Measurements from ENCODE around the gene ZNF568.

ZNF568 gene

DNA sequence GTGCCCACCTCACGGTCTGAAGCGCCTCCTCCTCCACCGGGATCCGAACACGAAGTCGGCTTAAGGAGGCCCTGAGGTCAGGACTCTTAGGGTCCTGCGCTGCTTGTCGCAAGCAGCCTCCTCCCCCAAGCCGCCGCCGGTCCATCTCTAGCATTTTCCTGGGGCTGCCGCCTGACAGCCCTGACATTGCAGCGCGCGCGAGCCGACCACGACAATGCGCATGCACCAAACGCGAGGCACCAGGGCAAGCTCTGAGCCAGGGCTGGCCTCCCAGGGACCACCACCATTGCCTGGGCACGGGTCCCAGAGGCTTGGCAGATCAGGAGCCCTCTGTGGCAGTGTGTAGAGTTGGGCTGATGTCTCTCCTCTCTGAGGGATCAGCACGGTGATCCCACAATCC, 98.3 kb downstream of the ZNF568 start:
- DNase-seq (ENCODE audit: low read depth in 2 of 2), result no peak
- no peak for TF ChIP-seq CTCF (IDR thresholded peaks at IDR 0.05; ENCODE audit: low read depth, low read length)

DNA sequence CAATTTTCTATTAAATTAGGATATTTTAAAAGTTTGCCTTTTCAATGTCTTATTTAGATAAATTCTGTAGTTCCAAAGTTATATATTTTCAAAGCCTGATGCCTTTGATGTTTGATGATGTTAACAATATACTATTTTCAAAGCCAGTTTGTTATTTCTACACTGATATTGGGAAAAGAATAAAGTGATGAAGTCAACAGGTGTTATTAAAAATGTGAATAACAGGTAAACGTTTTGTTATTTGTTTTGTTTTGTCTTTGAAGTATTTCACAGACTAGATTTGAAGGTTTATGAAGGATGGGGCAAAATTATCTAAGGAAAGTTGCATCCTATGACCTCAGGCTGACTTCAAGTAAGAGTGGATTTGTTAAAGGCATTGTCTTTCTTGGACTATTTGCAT, 129.0 kb downstream of the ZNF568 start:
- no peak overlapping the region for H3K4me3 ChIP-seq (replicated peaks in 1 of 2; ENCODE audit: low read depth in 2 of 2, low read length in 2 of 2)
- DNase-seq (ENCODE audit: low read depth in 2 of 2), result no peak
- no peak for TF ChIP-seq CTCF (IDR thresholded peaks at IDR 0.05; ENCODE audit: low read depth, low read length)

More for the DNA sequence above, 98.3 kb downstream of the ZNF568 start:
- no peak overlapping the region for H3K4me3 ChIP-seq (replicated peaks in 1 of 2; ENCODE audit: low read depth in 2 of 2, low read length in 2 of 2)

Measured in cardiac fibroblast (primary cell).